ENCODE measurements around the gene HKDC1. TPM values are rescaled to one million over a fixed set of nuclear protein-coding genes. Genes with fewer than 3 reads are reported as not detected.
A peak's percentile ranks its signal among the peaks of the same experiment; 100 is the strongest.

The HKDC1 gene
- total RNA-seq, 5 donors from 2014 or later (not counting 1 experiment from before 2014, with no cell fraction given): 2.3 to 6.5 (median 5.2) TPM

- peaks cover 6 to 29% of the 10 kb centered on the region in 2 experiments for H3K4me1 ChIP-seq (ENCODE audit: control insufficient read depth in 1 of 2, extremely low read depth in 1 of 2, insufficient read depth in 2 of 2, low read length in 2 of 2)
- Mint-ChIP-seq H3K36me3 (no peaks in the 10 kb centered on the region), H3K4me1 (peaks cover 38 to 44% (median 40%) of the 10 kb centered on the region in 3 donors), H3K27ac (no peak overlapping the region), H3K4me3 (no peak overlapping the region), H3K9me3 (peaks cover 0 to 5% (median 0%) of the 10 kb centered on the region in 3 donors), H3K27me3 (no peaks in the 10 kb centered on the region)
- no peak for ATAC-seq (replicated peaks in 1 of 4)
- whole genome bisulfite sequencing (ENCODE audit: insufficient coverage): 92% methylated on average over 2 of the region's 6 CpGs
- no peaks in the 10 kb centered on the region for H3K36me3 ChIP-seq (ENCODE audit: control insufficient read depth in 2 of 2, extremely low read depth in 1 of 2, insufficient read depth in 1 of 2, low read length in 1 of 2)
- ChIA-PET POLR2A (no interaction called here), CTCF (interaction anchor here in 1 of 2 donors (0.7 kb wide), 1 partner anchor 494 kb away, joined by 3 read pairs; no protein-coding TSS in a partner anchor)
- no peak overlapping the region for H3K4me3 ChIP-seq (ENCODE audit: control insufficient read depth in 1 of 2, extremely low read depth in 1 of 2, low read length in 1 of 2)
- no peaks in the 10 kb centered on the region for H3K27me3 ChIP-seq (replicated peaks in 1 of 2; ENCODE audit: control insufficient read depth in 2 of 2, extremely low read depth in 1 of 2, insufficient read depth in 2 of 2, low read length in 1 of 2)
- no peaks in the 10 kb centered on the region for H3K9me3 ChIP-seq
- no peak for DNase-seq
- H3K27ac ChIP-seq (ENCODE audit: low read length): no peak overlapping the region
Measured at GRCh38 chr10:69218831-69219230, 1.3 kb upstream of the HKDC1 start.

- POLR2A ChIA-PET: interaction anchor here (0.5 to 0.6 kb wide), 2 partner anchors 53 to 99 kb away, joined by 8 to 10 read pairs; no protein-coding TSS in a partner anchor
- H3K27me3 Mint-ChIP-seq: no peaks in the 10 kb centered on the region
Measured at GRCh38 chr10:69220507-69220906, 375 bp downstream of the HKDC1 start.

GRCh38 chr10:69222157-69223027 is 2.3 kb downstream of the HKDC1 start:
- ChIA-PET CTCF (interaction anchor here (0.6 to 0.7 kb wide), 4 partner anchors 21 to 229 kb away, joined by 3 to 5 read pairs (median 4); no protein-coding TSS in a partner anchor), POLR2A (no interaction called here)
- 7% methylated on average over 6 of the region's 11 CpGs for WGBS (ENCODE audit: insufficient coverage)
- peak; percentile 86 to 96 (median 90) for ATAC-seq (replicated peaks in 1 of 4)
- Mint-ChIP-seq H3K4me1 (peaks cover 25 to 41% (median 34%) of the 10 kb centered on the region in 3 donors), H3K4me3 (peak overlapping the region; percentile 50 to 70 (median 59)), H3K36me3 (no peaks in the 10 kb centered on the region), H3K9me3 (no peaks in the 10 kb centered on the region), H3K27ac (peak overlapping the region; percentile 80 to 89), H3K27me3 (no peaks in the 10 kb centered on the region)
- DNase-seq: peak in 32 of 35 experiments; percentile 19 to 71 (median 41)
- peak overlapping the region; percentile 42 for H3K27ac ChIP-seq (ENCODE audit: low read length)
- H3K36me3 ChIP-seq (ENCODE audit: control insufficient read depth in 2 of 2, extremely low read depth in 1 of 2, insufficient read depth in 1 of 2, low read length in 1 of 2): no peaks in the 10 kb centered on the region
- no peaks in the 10 kb centered on the region for H3K27me3 ChIP-seq (replicated peaks in 1 of 2; ENCODE audit: control insufficient read depth in 2 of 2, extremely low read depth in 1 of 2, insufficient read depth in 2 of 2, low read length in 1 of 2)
- H3K4me1 ChIP-seq (ENCODE audit: control insufficient read depth in 1 of 2, extremely low read depth in 1 of 2, insufficient read depth in 2 of 2, low read length in 2 of 2): peaks cover 2 to 53% of the 10 kb centered on the region in 2 experiments
- peak overlapping the region in 1 of 2 donors; percentile 18 for H3K4me3 ChIP-seq (ENCODE audit: control insufficient read depth in 1 of 2, extremely low read depth in 1 of 2, low read length in 1 of 2)
- no peaks in the 10 kb centered on the region for H3K9me3 ChIP-seq

More at GRCh38 chr10:69220507-69220906, 375 bp downstream of the HKDC1 start:
- no peak overlapping the region for H3K4me3 Mint-ChIP-seq
- Histone ChIP-seq H3K9me3 (no peaks in the 10 kb centered on the region), H3K36me3 (ENCODE audit: control insufficient read depth in 2 of 2, extremely low read depth in 1 of 2, insufficient read depth in 1 of 2, low read length in 1 of 2) (no peaks in the 10 kb centered on the region), H3K4me1 (ENCODE audit: control insufficient read depth in 1 of 2, extremely low read depth in 1 of 2, insufficient read depth in 2 of 2, low read length in 2 of 2) (peaks cover 5 to 37% of the 10 kb centered on the region in 2 experiments), H3K27ac (ENCODE audit: low read length) (no peak overlapping the region), H3K27me3 (replicated peaks in 1 of 2; ENCODE audit: control insufficient read depth in 2 of 2, extremely low read depth in 1 of 2, insufficient read depth in 2 of 2, low read length in 1 of 2) (no peaks in the 10 kb centered on the region), H3K4me3 (ENCODE audit: control insufficient read depth in 1 of 2, extremely low read depth in 1 of 2, low read length in 1 of 2) (no peak overlapping the region)
- H3K9me3 Mint-ChIP-seq: no peaks in the 10 kb centered on the region
- H3K4me1 Mint-ChIP-seq: peaks cover 31 to 41% (median 36%) of the 10 kb centered on the region in 3 donors
- H3K36me3 Mint-ChIP-seq: no peaks in the 10 kb centered on the region
- peak overlapping the region in 1 of 2 donors; percentile 70 for H3K27ac Mint-ChIP-seq
- 98% methylated on average over 5 of the region's 9 CpGs for WGBS (ENCODE audit: insufficient coverage)
- ATAC-seq (replicated peaks in 1 of 4) (no peak), DNase-seq (no peak)
- CTCF ChIA-PET: interaction anchor here in 1 of 2 donors (1.2 to 1.6 kb wide), 2 partner anchors 38 to 215 kb away, joined by 4 to 5 read pairs; no protein-coding TSS in a partner anchor

GRCh38 chr10:69223028-69223342 is 2.9 kb downstream of the HKDC1 start:
- Mint-ChIP-seq H3K4me1 (peaks cover 31 to 47% (median 40%) of the 10 kb centered on the region in 3 donors), H3K4me3 (peak overlapping the region; percentile 50 to 70 (median 59)), H3K27me3 (no peaks in the 10 kb centered on the region), H3K27ac (peak overlapping the region; percentile 80 to 89), H3K9me3 (no peaks in the 10 kb centered on the region), H3K36me3 (no peaks in the 10 kb centered on the region)
- WGBS (ENCODE audit: insufficient coverage): no CpG with 5 or more reads among the region's 1 CpG
- Histone ChIP-seq H3K4me3 (ENCODE audit: control insufficient read depth in 1 of 2, extremely low read depth in 1 of 2, low read length in 1 of 2) (no peak overlapping the region), H3K36me3 (ENCODE audit: control insufficient read depth in 2 of 2, extremely low read depth in 1 of 2, insufficient read depth in 1 of 2, low read length in 1 of 2) (no peaks in the 10 kb centered on the region), H3K27ac (ENCODE audit: low read length) (peak overlapping the region; percentile 42), H3K4me1 (ENCODE audit: control insufficient read depth in 1 of 2, extremely low read depth in 1 of 2, insufficient read depth in 2 of 2, low read length in 2 of 2) (peaks cover 2 to 59% of the 10 kb centered on the region in 2 experiments), H3K27me3 (replicated peaks in 1 of 2; ENCODE audit: control insufficient read depth in 2 of 2, extremely low read depth in 1 of 2, insufficient read depth in 2 of 2, low read length in 1 of 2) (no peaks in the 10 kb centered on the region), H3K9me3 (no peaks in the 10 kb centered on the region)
- CTCF ChIA-PET: interaction anchor here in 1 of 2 donors (0.7 kb wide), 3 partner anchors 21 to 229 kb away, joined by 4 to 5 read pairs (median 5); no protein-coding TSS in a partner anchor
- ATAC-seq (replicated peaks in 1 of 4) (no peak), DNase-seq (no peak)
- POLR2A ChIA-PET: no interaction called here

GRCh38 chr10:69224862-69225657 is 4.9 kb downstream of the HKDC1 start:
- Mint-ChIP-seq H3K9me3 (no peaks in the 10 kb centered on the region), H3K27me3 (no peaks in the 10 kb centered on the region), H3K4me1 (peaks cover 51 to 67% (median 61%) of the 10 kb centered on the region in 3 donors), H3K27ac (peak overlapping the region; percentile 25 to 70), H3K4me3 (peak overlapping the region in 2 of 3 donors; percentile 1 to 49), H3K36me3 (no peaks in the 10 kb centered on the region)
- Histone ChIP-seq H3K27ac (ENCODE audit: low read length) (peak overlapping the region; percentile 24), H3K36me3 (ENCODE audit: control insufficient read depth in 2 of 2, extremely low read depth in 1 of 2, insufficient read depth in 1 of 2, low read length in 1 of 2) (no peaks in the 10 kb centered on the region), H3K27me3 (replicated peaks in 1 of 2; ENCODE audit: control insufficient read depth in 2 of 2, extremely low read depth in 1 of 2, insufficient read depth in 2 of 2, low read length in 1 of 2) (no peaks in the 10 kb centered on the region), H3K4me1 (ENCODE audit: control insufficient read depth in 1 of 2, extremely low read depth in 1 of 2, insufficient read depth in 2 of 2, low read length in 2 of 2) (peaks cover 8 to 80% of the 10 kb centered on the region in 2 experiments), H3K9me3 (no peaks in the 10 kb centered on the region), H3K4me3 (ENCODE audit: control insufficient read depth in 1 of 2, extremely low read depth in 1 of 2, low read length in 1 of 2) (no peak overlapping the region)
- WGBS (ENCODE audit: insufficient coverage): 94% methylated on average over 5 of the region's 10 CpGs
- ATAC-seq (replicated peaks in 1 of 4) (no peak), DNase-seq (no peak)
- ChIA-PET CTCF (interaction anchor here (0.9 to 1.9 kb wide), 2 partner anchors 10 kb away, joined by 5 read pairs; no protein-coding TSS in a partner anchor), POLR2A (no interaction called here)

GRCh38 chr10:69225681-69226080 is 5.5 kb downstream of the HKDC1 start:
- ChIA-PET CTCF (interaction anchor here in 1 of 2 donors (1.9 kb wide), 1 partner anchor 10 kb away, joined by 5 read pairs; no protein-coding TSS in a partner anchor), POLR2A (no interaction called here)
- WGBS (ENCODE audit: insufficient coverage): 76% methylated on average over 6 of the region's 10 CpGs
- no peaks in the 10 kb centered on the region for H3K27me3 ChIP-seq (replicated peaks in 1 of 2; ENCODE audit: control insufficient read depth in 2 of 2, extremely low read depth in 1 of 2, insufficient read depth in 2 of 2, low read length in 1 of 2)
- H3K36me3 Mint-ChIP-seq: no peaks in the 10 kb centered on the region
- no peaks in the 10 kb centered on the region for H3K9me3 ChIP-seq
- no peaks in the 10 kb centered on the region for H3K27me3 Mint-ChIP-seq
- H3K4me3 Mint-ChIP-seq: no peak overlapping the region
- no peak overlapping the region for H3K4me3 ChIP-seq (ENCODE audit: control insufficient read depth in 1 of 2, extremely low read depth in 1 of 2, low read length in 1 of 2)
- peaks cover 8 to 86% of the 10 kb centered on the region in 2 experiments for H3K4me1 ChIP-seq (ENCODE audit: control insufficient read depth in 1 of 2, extremely low read depth in 1 of 2, insufficient read depth in 2 of 2, low read length in 2 of 2)
- no peak for ATAC-seq (replicated peaks in 1 of 4)
- no peak for DNase-seq
- no peak overlapping the region for H3K27ac Mint-ChIP-seq
- no peaks in the 10 kb centered on the region for H3K36me3 ChIP-seq (ENCODE audit: control insufficient read depth in 2 of 2, extremely low read depth in 1 of 2, insufficient read depth in 1 of 2, low read length in 1 of 2)
- H3K27ac ChIP-seq (ENCODE audit: low read length): no peak overlapping the region
- peaks cover 51 to 66% (median 62%) of the 10 kb centered on the region in 3 donors for H3K4me1 Mint-ChIP-seq
- H3K9me3 Mint-ChIP-seq: no peaks in the 10 kb centered on the region

Data from T-cell (primary cell).